Fibroblast of pulmonary artery (primary cell): Measurements from ENCODE around the gene TBC1D32.

Experiments
- DNase-seq: peaks from one replicate; pipeline ENCODE4 v3.0.0-alpha.2; 2010; ENCODE audit warnings: low read depth
- H3K4me3 ChIP-seq: replicated peaks from 2 replicates; pipeline ENCODE4 v1.5.1; 2011; ENCODE audit warnings: low read depth, mild to moderate bottlenecking, control low read depth, low read length, moderate library complexity
- CTCF ChIP-seq: IDR thresholded peaks from 2 replicates; pipeline ENCODE4 v1.5.1; 2011; ENCODE audit warnings: mild to moderate bottlenecking, control low read depth, low read length, inconsistent platforms; ENCODE audit errors: missing control alignments

Gene TBC1D32

GRCh38 chr6:121032268-121033006 is 301.8 kb downstream of the TBC1D32 start:
- no peak for TF ChIP-seq CTCF
- DNase-seq = no peak

More at GRCh38 chr6:121032268-121033006, 301.8 kb downstream of the TBC1D32 start:
- no peak overlapping the region for H3K4me3 ChIP-seq
